ENCODE measurements around the gene HYAL2.

HYAL2 gene

DNA sequence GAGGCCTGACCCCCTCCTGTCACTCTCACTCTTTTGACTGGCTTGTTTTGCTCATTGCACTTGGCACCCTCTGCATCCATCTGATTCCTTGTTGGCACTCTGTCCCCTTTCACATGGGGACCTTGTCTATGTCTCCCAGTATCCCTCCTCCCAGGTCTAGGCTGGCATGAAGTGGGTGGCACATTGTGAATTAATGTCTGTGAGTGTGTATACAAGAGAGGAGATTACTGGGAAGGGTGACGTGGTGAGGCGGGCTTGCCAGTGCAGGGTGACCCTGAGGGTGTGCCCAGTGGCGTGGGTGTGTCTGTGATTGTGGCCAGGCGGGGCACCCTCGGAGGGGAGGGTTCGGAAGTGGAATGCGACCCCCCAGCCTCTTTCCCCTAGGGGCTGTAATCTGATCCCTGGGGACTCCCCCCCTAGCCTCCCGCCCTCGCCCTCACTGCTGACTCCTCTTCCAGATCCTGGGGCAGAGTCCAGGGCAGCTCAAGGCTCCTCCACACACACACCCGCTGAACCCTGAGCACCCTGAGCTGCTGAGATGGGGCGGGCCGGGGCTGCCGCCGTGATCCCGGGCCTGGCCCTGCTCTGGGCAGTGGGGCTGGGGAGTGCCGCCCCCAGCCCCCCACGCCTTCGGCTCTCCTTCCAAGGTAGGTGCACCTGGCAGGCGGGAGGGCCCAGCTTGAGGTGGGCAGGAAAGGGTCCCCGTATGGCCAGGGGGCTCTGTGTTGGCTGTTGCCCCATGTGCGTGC lies 53.7 kb downstream of the HYAL2 start, which contains the start of gene SEMA3B:
SEMA3B (plus strand) TSS at position 445 of the 749 bp plus-strand sequence; CDS start at position 539, 94 bp downstream.
- TF ChIP-seq, protein P1, sequence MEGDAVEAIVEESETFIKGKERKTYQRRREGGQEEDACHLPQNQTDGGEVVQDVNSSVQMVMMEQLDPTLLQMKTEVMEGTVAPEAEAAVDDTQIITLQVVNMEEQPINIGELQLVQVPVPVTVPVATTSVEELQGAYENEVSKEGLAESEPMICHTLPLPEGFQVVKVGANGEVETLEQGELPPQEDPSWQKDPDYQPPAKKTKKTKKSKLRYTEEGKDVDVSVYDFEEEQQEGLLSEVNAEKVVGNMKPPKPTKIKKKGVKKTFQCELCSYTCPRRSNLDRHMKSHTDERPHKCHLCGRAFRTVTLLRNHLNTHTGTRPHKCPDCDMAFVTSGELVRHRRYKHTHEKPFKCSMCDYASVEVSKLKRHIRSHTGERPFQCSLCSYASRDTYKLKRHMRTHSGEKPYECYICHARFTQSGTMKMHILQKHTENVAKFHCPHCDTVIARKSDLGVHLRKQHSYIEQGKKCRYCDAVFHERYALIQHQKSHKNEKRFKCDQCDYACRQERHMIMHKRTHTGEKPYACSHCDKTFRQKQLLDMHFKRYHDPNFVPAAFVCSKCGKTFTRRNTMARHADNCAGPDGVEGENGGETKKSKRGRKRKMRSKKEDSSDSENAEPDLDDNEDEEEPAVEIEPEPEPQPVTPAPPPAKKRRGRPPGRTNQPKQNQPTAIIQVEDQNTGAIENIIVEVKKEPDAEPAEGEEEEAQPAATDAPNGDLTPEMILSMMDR (conservative IDR thresholded peaks at IDR 0.05; ENCODE audit: low read depth) = no peak
- peak; percentile 84 for DNase-seq (ENCODE audit: low spot score)
- POLR2A ChIA-PET (ENCODE audit: low non-redundant PET) = no interaction called here
- peak within 1 kb of the TSS; percentile 100 for H3K27ac ChIP-seq
- CTCF ChIA-PET = interaction anchor here (0.7 kb wide), 1 partner anchor 23 kb away, joined by 3 read pairs; no protein-coding TSS in a partner anchor

DNA sequence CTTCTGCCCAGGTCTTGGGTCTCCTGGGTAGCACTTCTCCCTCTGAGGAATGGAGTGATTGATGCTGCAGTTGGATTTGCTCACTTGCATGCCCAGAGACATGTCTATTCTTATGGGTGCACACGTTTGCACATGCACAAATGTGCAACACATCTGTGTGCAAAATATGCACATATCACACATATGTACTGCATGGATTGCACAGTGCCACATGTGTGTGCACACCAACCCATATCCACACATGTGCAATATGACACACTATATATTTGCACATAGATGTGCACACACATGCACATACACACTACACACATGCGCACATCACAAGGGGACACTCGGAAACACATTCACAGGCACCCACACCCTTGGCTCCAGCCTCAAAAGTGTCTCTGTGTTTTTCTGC lies 54.3 kb downstream of the HYAL2 start:
- H3K27ac ChIP-seq = peak overlapping the region; percentile 100
- CTCF ChIA-PET = no interaction called here
- no peak for DNase-seq (ENCODE audit: low spot score)
- POLR2A ChIA-PET (ENCODE audit: low non-redundant PET) = no interaction called here
- TF ChIP-seq, protein P1 (conservative IDR thresholded peaks at IDR 0.05; ENCODE audit: low read depth) = no peak
